Spleen (tissue), 11 donors: Measurements from ENCODE around the gene EPDR1. TPM values are rescaled to one million over a fixed set of nuclear protein-coding genes. Genes with fewer than 3 reads are reported as not detected.
"Not testable (repeated sequence)": the region's sequence is repeated elsewhere in the genome, so short reads cannot be mapped to it uniquely, and the experiment has no call there.

ENCODE experiments used
- DNase-seq: peaks from one replicate; pipeline ENCODE4 v3.0.0-alpha.2; 2020
- H3K27ac ChIP-seq, 8 donors: fragments of 200-600 bp; sonication (generic) in 7 of 8; 1 replicate in 4 of 8; 2 replicates in 4 of 8; pipeline versions ENCODE4 v1.5.0 to v1.8.0; 2016 to 2021; ENCODE audit warnings: inconsistent platforms in 4 of 8, mild to moderate bottlenecking in 4 of 8, moderate library complexity in 1 of 8
- H3K27me3 ChIP-seq, 7 donors: fragments of 200-600 bp; sonication (generic) in 6 of 7; replicated peaks in 1 of 7; 1 replicate in 4 of 7; 2 replicates in 3 of 7; pipeline versions ENCODE4 v1.5.0 to v1.8.0; 2016 to 2021; ENCODE audit warnings: inconsistent platforms in 3 of 7, mild to moderate bottlenecking in 1 of 7
- H3K36me3 ChIP-seq, 6 donors: fragments of 200-600 bp; sonication (generic) in 5 of 6; 1 replicate in 4 of 6; 2 replicates in 2 of 6; pipeline versions ENCODE4 v1.5.0 to v1.8.0; 2016 to 2021; ENCODE audit warnings: inconsistent platforms in 2 of 6
- H3K4me1 ChIP-seq, 6 donors: fragments of 200-600 bp; sonication (generic) in 5 of 6; 1 replicate in 3 of 6; 2 replicates in 3 of 6; pipeline versions ENCODE4 v1.5.0 to v1.8.0; 2016 to 2021; ENCODE audit warnings: inconsistent platforms in 3 of 6
- H3K4me3 ChIP-seq, 8 donors: fragments of 200-600 bp; sonication (generic) in 7 of 8; 1 replicate in 4 of 8; 2 replicates in 4 of 8; pipeline versions ENCODE4 v1.5.0 to v1.8.0; 2016 to 2021; ENCODE audit warnings: inconsistent platforms in 4 of 8, mild to moderate bottlenecking in 4 of 8, moderate library complexity in 2 of 8
- H3K9me3 ChIP-seq, 8 donors: fragments of 200-600 bp; sonication (generic) in 7 of 8; 1 replicate in 4 of 8; 2 replicates in 4 of 8; pipeline versions ENCODE4 v1.5.0 to v1.8.0; 2016 to 2021; ENCODE audit warnings: inconsistent platforms in 4 of 8
- POLR2A ChIP-seq, 3 donors: fragments of 450-650 bp; IDR thresholded peaks; one replicate each; pipeline ENCODE4 v1.5.1; 2017; ENCODE audit warnings: antibody characterized with exemption in 3 of 3, mild to moderate bottlenecking in 1 of 3
- POLR2AphosphoS5 ChIP-seq, 3 donors: sonication (generic); formaldehyde crosslinking; IDR thresholded peaks; one replicate each; pipeline ENCODE4 v1.5.1; 2017; ENCODE audit warnings: antibody characterized with exemption in 3 of 3
- WGBS, 5 donors: extraction: QIAGEN DNeasy Blood & Tissue Kit in 3 of 5; methylation state at CpG; one replicate each; pipeline versions ENCODE4 v1.1.5 to v1.1.7; 2013 to 2018; 5-methylcytosine and 5-hydroxymethylcytosine counted together
- intact Hi-C: fragments of 100-400 bp; cut with DNase I; formaldehyde crosslinking; loops from one replicate; pipeline ENCODE4 v1.15.0; 2023; ENCODE audit warnings: low total_unique reads
- polyA plus RNA-seq, 3 donors: library from polyadenylated mRNA; stranded (reverse); fragments of 200-250 nt; gene quantifications; one replicate each; pipeline ENCODE4 v1.2.1, GENCODE V29; 2013
- total RNA-seq, 7 donors: library from RNA; depleted of rRNA in 3 of 7; stranded (reverse); fragments of >200 nt in 3 of 7; fragmentation: NEBNext Ultra II Directional in 4 of 7; extraction: Animal tissue kit (Norgen Biotek cat#: 25700) in 4 of 7; gene quantifications; one replicate each; pipeline versions ENCODE4 v1.1.0 to v1.2.1, GENCODE V29; 2016 to 2021
- TF ChIP-seq, protein P1 (sequence below), 11 experiments: fragments of 200-600 bp in 7 of 11; fragments of 450-650 bp in 4 of 11; sonication (generic) in 4 of 11; IDR thresholded peaks in 8 of 11; conservative IDR thresholded peaks in 3 of 11; 1 replicate in 7 of 11; 2 replicates in 4 of 11; pipeline versions ENCODE4 v1.4.0 to v1.8.0; 2016 to 2021; ENCODE audit warnings: antibody characterized with exemption in 11 of 11, inconsistent platforms in 4 of 11, mild to moderate bottlenecking in 1 of 11
- donor health status: healthy with polysubstance abuse.
- donor health status: DM: no; HTN: no; CAD: no; lungs with moderate emphysema.
- donor health status: DM: no; HTN: no; CAD: no.
- donor health status: Bipolar disorder and iron deficiency.
- donor health status: healthy.
- donor health status: DM: no; HTN: no; CAD: no.
- donor health status: DM: yes; HTN: yes; CAD: no.

Gene EPDR1
- total and polyA plus RNA-seq, 10 donors, result 2.3 to 51.5 (median 14.2) TPM

DNA sequence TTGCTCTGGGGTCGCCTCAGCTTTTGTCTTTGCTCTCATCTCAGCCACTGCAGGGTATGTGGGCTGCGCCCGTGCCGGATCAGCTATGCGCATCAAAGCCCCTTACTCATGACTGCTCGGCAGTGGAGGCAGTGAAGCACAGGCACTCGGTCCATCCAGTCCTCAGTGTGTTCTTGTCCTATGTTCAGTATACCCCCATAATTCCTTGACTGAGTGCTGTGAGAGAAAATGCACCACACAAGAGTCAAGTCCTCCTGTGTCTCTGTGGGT, 27.4 kb downstream of the EPDR1 start:
- intact Hi-C loops, result no loop called here
- DNase-seq, result no peak
- TF ChIP-seq POLR2A (IDR thresholded peaks at IDR 0.05), result no peak
- TF ChIP-seq, protein P1, sequence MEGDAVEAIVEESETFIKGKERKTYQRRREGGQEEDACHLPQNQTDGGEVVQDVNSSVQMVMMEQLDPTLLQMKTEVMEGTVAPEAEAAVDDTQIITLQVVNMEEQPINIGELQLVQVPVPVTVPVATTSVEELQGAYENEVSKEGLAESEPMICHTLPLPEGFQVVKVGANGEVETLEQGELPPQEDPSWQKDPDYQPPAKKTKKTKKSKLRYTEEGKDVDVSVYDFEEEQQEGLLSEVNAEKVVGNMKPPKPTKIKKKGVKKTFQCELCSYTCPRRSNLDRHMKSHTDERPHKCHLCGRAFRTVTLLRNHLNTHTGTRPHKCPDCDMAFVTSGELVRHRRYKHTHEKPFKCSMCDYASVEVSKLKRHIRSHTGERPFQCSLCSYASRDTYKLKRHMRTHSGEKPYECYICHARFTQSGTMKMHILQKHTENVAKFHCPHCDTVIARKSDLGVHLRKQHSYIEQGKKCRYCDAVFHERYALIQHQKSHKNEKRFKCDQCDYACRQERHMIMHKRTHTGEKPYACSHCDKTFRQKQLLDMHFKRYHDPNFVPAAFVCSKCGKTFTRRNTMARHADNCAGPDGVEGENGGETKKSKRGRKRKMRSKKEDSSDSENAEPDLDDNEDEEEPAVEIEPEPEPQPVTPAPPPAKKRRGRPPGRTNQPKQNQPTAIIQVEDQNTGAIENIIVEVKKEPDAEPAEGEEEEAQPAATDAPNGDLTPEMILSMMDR (IDR thresholded peaks at IDR 0.05 in 8 of 11, conservative IDR thresholded peaks at IDR 0.05 in 3 of 11), result no peak
- TF ChIP-seq POLR2AphosphoS5 (IDR thresholded peaks at IDR 0.05), result no peak
- WGBS, 5 donors, result 84 to 95% (median 90%) methylated on average over 7 of the region's 7 CpGs
- Histone ChIP-seq H3K9me3 (no peaks in the 10 kb centered on the region), H3K4me1 (peaks cover 0 to 5% (median 0%) of the 10 kb centered on the region in 6 donors), H3K27ac (no peak overlapping the region), H3K27me3 (no peaks in the 10 kb centered on the region), H3K4me3 (no peak overlapping the region), H3K36me3 (peaks cover 0 to 8% (median 0%) of the 10 kb centered on the region in 6 donors)

DNA sequence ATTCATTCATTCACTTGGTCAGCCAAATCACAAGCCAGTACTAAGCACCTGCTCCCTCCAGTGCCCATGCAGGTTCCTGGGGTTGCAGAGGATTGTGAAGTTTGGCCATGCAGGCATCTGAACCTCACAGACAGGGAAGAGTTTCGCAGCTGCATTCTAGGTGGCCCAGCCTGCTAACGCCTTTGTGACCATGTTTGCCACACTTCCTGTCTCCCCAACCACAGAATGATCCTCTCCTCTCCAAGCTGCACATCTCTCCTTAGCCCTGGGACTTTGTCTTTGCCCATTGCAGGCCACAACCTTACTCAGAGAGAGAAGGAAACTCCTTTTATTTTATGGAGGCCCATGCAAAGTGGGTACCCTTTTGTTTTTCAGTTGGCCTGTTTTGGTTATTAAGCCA, 31.8 kb downstream of the EPDR1 start:
- H3K9me3 ChIP-seq, result no peaks in the 10 kb centered on the region
- TF ChIP-seq POLR2A (IDR thresholded peaks at IDR 0.05) (no peak), POLR2AphosphoS5 (IDR thresholded peaks at IDR 0.05) (no peak)
- TF ChIP-seq, protein P1 (IDR thresholded peaks at IDR 0.05 in 8 of 11, conservative IDR thresholded peaks at IDR 0.05 in 3 of 11), result no peak
- no peaks in the 10 kb centered on the region for H3K27me3 ChIP-seq
- peaks cover 0 to 8% (median 0%) of the 10 kb centered on the region in 6 donors for H3K36me3 ChIP-seq
- no peak overlapping the region for H3K4me3 ChIP-seq
- no peaks in the 10 kb centered on the region for H3K4me1 ChIP-seq
- no peak overlapping the region for H3K27ac ChIP-seq
- 28 to 41% (median 33%) methylated on average over 2 of the region's 2 CpGs for WGBS, 5 donors
- no peak for DNase-seq
- intact Hi-C loops, result no loop called here

DNA sequence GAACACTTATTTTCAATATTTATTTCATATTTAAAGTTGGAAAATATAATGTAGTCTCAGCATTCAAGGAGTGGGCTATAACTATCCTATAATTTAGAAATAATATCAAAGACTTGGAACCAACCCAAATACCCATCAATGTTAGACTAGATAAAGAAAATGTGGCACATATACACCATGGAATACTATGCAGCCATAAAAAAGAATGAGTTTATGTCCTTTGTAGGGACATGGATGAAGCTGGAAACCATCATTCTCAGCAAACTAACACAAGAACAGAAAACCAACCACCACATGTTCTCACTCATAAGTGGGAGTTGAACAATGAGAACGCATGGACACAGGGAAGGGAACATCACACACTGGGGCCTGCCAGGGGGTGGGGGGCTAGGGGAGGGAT, 33.8 kb downstream of the EPDR1 start:
- H3K27ac ChIP-seq, H3K9me3 ChIP-seq, intact Hi-C loops, H3K4me3 ChIP-seq, H3K36me3 ChIP-seq, H3K27me3 ChIP-seq, DNase-seq, H3K4me1 ChIP-seq: not testable (repeated sequence)
- WGBS, 5 donors, result 94 to 100% (median 97%) methylated on average over 1 of the region's 1 CpG

DNA sequence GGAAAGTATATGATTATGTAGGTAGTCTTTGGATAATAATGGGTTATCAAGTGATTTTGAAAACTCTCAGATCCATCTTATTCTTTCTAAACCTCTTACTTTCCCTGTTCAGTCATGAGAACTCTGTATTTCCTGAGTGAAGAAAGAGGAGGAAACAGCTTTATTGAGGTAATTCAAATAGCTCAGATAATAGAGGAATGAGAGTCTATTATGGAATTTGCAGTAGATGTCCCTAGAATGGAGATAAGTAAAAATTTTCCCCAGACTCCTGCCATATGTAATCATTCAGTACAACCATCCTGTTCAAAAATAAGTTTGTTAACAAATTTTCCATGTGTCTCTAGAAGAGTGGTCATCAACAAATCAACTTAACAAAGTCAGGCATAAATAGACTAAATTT, 36.4 kb downstream of the EPDR1 start:
- H3K9me3 ChIP-seq, result no peaks in the 10 kb centered on the region
- no peak overlapping the region for H3K27ac ChIP-seq
- no peak overlapping the region for H3K4me3 ChIP-seq
- no peaks in the 10 kb centered on the region for H3K4me1 ChIP-seq
- no peaks in the 10 kb centered on the region for H3K27me3 ChIP-seq
- TF ChIP-seq POLR2AphosphoS5 (IDR thresholded peaks at IDR 0.05) (no peak), POLR2A (IDR thresholded peaks at IDR 0.05) (no peak)
- TF ChIP-seq, protein P1 (IDR thresholded peaks at IDR 0.05 in 8 of 11, conservative IDR thresholded peaks at IDR 0.05 in 3 of 11), result no peak
- DNase-seq, result no peak
- H3K36me3 ChIP-seq, result no peaks in the 10 kb centered on the region
- intact Hi-C loops, result no loop called here

DNA sequence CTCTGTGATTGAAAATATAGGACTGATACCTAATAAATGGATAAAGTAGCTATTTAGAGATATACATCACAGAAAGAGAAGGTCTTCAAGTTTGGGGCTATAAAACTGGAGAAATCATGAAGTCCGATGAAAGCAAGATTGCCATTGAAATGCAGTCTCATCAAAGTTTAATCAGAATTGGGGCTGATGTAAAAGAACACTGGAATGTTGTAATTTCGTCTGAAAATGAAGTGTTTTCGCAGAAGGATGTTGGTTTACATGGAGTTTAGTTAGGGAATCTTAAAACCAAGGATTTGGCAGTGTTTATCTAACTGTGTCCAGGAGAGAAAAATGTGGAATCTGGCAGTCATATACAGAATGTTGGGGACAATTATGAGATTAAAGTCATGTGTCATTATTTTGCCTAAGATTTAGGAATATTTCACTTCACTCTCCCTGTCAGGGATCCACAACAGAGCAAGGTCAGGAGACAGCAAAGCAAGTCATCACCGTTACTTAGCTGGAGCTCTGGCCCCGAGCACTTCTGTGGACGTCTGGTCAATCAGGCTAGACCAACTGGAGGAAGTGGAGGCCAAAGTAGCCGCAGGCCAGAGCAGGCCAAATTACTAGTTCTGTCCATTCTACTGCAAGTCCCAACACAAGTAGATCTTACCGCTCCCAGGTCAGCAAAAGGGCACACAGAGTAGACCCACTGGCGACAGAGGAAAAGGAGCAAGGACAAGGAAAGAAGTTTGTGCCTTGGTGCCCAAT, 37.0 kb downstream of the EPDR1 start:
- Histone ChIP-seq H3K27ac (no peak overlapping the region), H3K4me1 (no peaks in the 10 kb centered on the region), H3K36me3 (no peaks in the 10 kb centered on the region), H3K27me3 (no peaks in the 10 kb centered on the region), H3K9me3 (no peaks in the 10 kb centered on the region), H3K4me3 (no peak overlapping the region)
- DNase-seq, result no peak
- intact Hi-C loops, result no loop called here
- TF ChIP-seq POLR2AphosphoS5 (IDR thresholded peaks at IDR 0.05), result no peak
- no peak for TF ChIP-seq POLR2A (IDR thresholded peaks at IDR 0.05)
- TF ChIP-seq, protein P1 (IDR thresholded peaks at IDR 0.05 in 8 of 11, conservative IDR thresholded peaks at IDR 0.05 in 3 of 11), result no peak
- 85 to 90% (median 87%) methylated on average over 9 of the region's 9 CpGs for WGBS, 5 donors
